ENCODE measurements around the gene STUB1. TPM values are rescaled to one million over a fixed set of nuclear protein-coding genes. Genes with fewer than 3 reads are reported as not detected.

The STUB1 gene
- total RNA-seq, 1 experiment from 2014 or later, result 111 TPM

GRCh38 chr16:634051-634670 lies 46.0 kb upstream of the STUB1 start:
- Histone ChIP-seq H3K9me2 (ENCODE audit: insufficient read depth) (no peaks in the 10 kb centered on the region), H4K20me1 (ENCODE audit: insufficient read depth) (no peaks in the 10 kb centered on the region), H3K4me2 (ENCODE audit: low read length) (no peak overlapping the region), H2AFZ (ENCODE audit: low read depth, low read length, poor library complexity, severe bottlenecking) (no peak overlapping the region), H3K27me3 (ENCODE audit: insufficient read depth, low read length) (no peaks in the 10 kb centered on the region), H3K36me3 (ENCODE audit: control insufficient read depth in 1 of 2, insufficient read depth in 2 of 2, low read length in 2 of 2) (no peaks in the 10 kb centered on the region), H3K9ac (ENCODE audit: low read length) (no peak overlapping the region), H3K4me3 (replicated peaks in 1 of 2; ENCODE audit: low read depth in 1 of 2, low read length in 2 of 2) (no peak overlapping the region), H3K27ac (ENCODE audit: low read depth, low read length) (no peak overlapping the region; the same call in 1 of the 2 replicates), H3K79me2 (ENCODE audit: insufficient read depth, low read length) (peaks cover 15% of the 10 kb centered on the region; the same call in 1 of the 2 replicates), H3K9me3 (ENCODE audit: control insufficient read depth in 1 of 2, insufficient read depth in 1 of 2, low read depth in 1 of 2, low read length in 2 of 2) (no peaks in the 10 kb centered on the region), H3K4me1 (ENCODE audit: control insufficient read depth in 1 of 2, insufficient read depth in 2 of 2, low read length in 2 of 2) (peaks cover 3 to 21% of the 10 kb centered on the region in 2 experiments; a peak in 3 of 4 replicates)
- DNase-seq (ENCODE audit: low read depth, low spot score) (no peak), ATAC-seq (no peak)
- no peak for TF ChIP-seq RAD21 (IDR thresholded peaks at IDR 0.05; ENCODE audit: low read depth)
- TF ChIP-seq CBX3 (IDR thresholded peaks at IDR 0.05; ENCODE audit: low read depth), result no peak
- TF ChIP-seq CTCF (IDR thresholded peaks at IDR 0.05 in 2 of 3, conservative IDR thresholded peaks at IDR 0.05 in 1 of 3; ENCODE audit: borderline replicate concordance in 1 of 3, insufficient read depth in 1 of 3, low read depth in 2 of 3, low read length in 2 of 3), result no peak
- TF ChIP-seq ATF3 (IDR thresholded peaks at IDR 0.05), result no peak
- TF ChIP-seq EZH2 (IDR thresholded peaks at IDR 0.05), result no peak
- RAD21 ChIA-PET (ENCODE audit: low non-redundant PET in 1 of 2, low total read pairs in 2 of 2, uncharacterized antibody in 2 of 2, unreplicated experiment in 2 of 2), result no interaction called here
- intact Hi-C loops (cut with micrococcal nuclease), result no loop called here
- POLR2A ChIA-PET, result no interaction called here
- CTCF ChIA-PET, result no interaction called here
- BruUV-seq (replicated peaks), result TSS peak; percentile 61

GRCh38 chr16:634996-635395 lies 45.2 kb upstream of the STUB1 start:
- Histone ChIP-seq H3K27ac (ENCODE audit: low read depth, low read length) (peak overlapping the region; percentile 72; the same call in 1 of the 2 replicates), H3K4me2 (ENCODE audit: low read length) (peak overlapping the region; percentile 76), H3K9me3 (ENCODE audit: control insufficient read depth in 1 of 2, insufficient read depth in 1 of 2, low read depth in 1 of 2, low read length in 2 of 2) (no peaks in the 10 kb centered on the region), H3K4me3 (replicated peaks in 1 of 2; ENCODE audit: low read depth in 1 of 2, low read length in 2 of 2) (peak overlapping the region; percentile 61 to 67), H3K79me2 (ENCODE audit: insufficient read depth, low read length) (peaks cover 15% of the 10 kb centered on the region; the same call in 1 of the 2 replicates), H3K36me3 (ENCODE audit: control insufficient read depth in 1 of 2, insufficient read depth in 2 of 2, low read length in 2 of 2) (no peaks in the 10 kb centered on the region), H4K20me1 (ENCODE audit: insufficient read depth) (no peaks in the 10 kb centered on the region), H3K9me2 (ENCODE audit: insufficient read depth) (no peaks in the 10 kb centered on the region), H3K4me1 (ENCODE audit: control insufficient read depth in 1 of 2, insufficient read depth in 2 of 2, low read length in 2 of 2) (peaks cover 3 to 21% of the 10 kb centered on the region in 2 experiments; a peak in 3 of 4 replicates), H2AFZ (ENCODE audit: low read depth, low read length, poor library complexity, severe bottlenecking) (no peak overlapping the region), H3K27me3 (ENCODE audit: insufficient read depth, low read length) (no peaks in the 10 kb centered on the region), H3K9ac (ENCODE audit: low read length) (peak overlapping the region; percentile 81)
- POLR2A ChIA-PET, result no interaction called here
- ATAC-seq (no peak), DNase-seq (ENCODE audit: low read depth, low spot score) (no peak)
- CTCF ChIA-PET, result no interaction called here
- intact Hi-C loops (cut with micrococcal nuclease), result no loop called here
- TF ChIP-seq ZNF274 (IDR thresholded peaks at IDR 0.05; ENCODE audit: low read depth, low read length) (no peak), FOSL1 (IDR thresholded peaks at IDR 0.05; ENCODE audit: low read depth) (no peak)
- no TSS peak for BruUV-seq (replicated peaks)
- RAD21 ChIA-PET (ENCODE audit: low non-redundant PET in 1 of 2, low total read pairs in 2 of 2, uncharacterized antibody in 2 of 2, unreplicated experiment in 2 of 2), result no interaction called here
